Hematopoietic multipotent progenitor cell treated with erythropoietin and hydrocortisone succinate and interleukin-3 and kit ligand, for 6 days (in vitro differentiated cells): ENCODE results near the gene FCN1.
"Not testable (repeated sequence)": the region's sequence is repeated elsewhere in the genome, so short reads cannot be mapped to it uniquely, and the experiment has no call there.

Source experiments
- DNase-seq: peaks from one replicate; pipeline ENCODE4 v3.0.0-alpha.2; 2015

Gene FCN1

GRCh38 chr9:134917431-134918373, at the start of gene FCN1:
Gene FCN1 (minus strand): TSS chr9:134917912. CDS start chr9:134917871, 41 bp downstream.
- DNase-seq, result peak; percentile 22

GRCh38 chr9:134966697-134967546, 49.2 kb upstream of the FCN1 start:
- no peak for DNase-seq

- DNase-seq, result no peak
Measured at GRCh38 chr9:134966270-134966669, 48.6 kb upstream of the FCN1 start.

GRCh38 chr9:134965851-134966250, 48.1 kb upstream of the FCN1 start:
- no peak for DNase-seq

GRCh38 chr9:134965411-134965810, 47.7 kb upstream of the FCN1 start:
- DNase-seq, result no peak

GRCh38 chr9:134964271-134965055, 46.8 kb upstream of the FCN1 start:
- no peak for DNase-seq

GRCh38 chr9:134963546-134963945, 45.8 kb upstream of the FCN1 start:
- no peak for DNase-seq

- no peak for DNase-seq
Measured at GRCh38 chr9:134962973-134963364, 45.3 kb upstream of the FCN1 start.

- DNase-seq, result no peak
Measured at GRCh38 chr9:134962065-134962972, 44.6 kb upstream of the FCN1 start.

- no peak for DNase-seq
Measured at GRCh38 chr9:134961331-134962064, 43.8 kb upstream of the FCN1 start.

- DNase-seq, result no peak
Measured at GRCh38 chr9:134960701-134961181, 43.0 kb upstream of the FCN1 start.

- DNase-seq, result no peak
Measured at GRCh38 chr9:134959971-134960310, 42.2 kb upstream of the FCN1 start.

- no peak for DNase-seq
Measured at GRCh38 chr9:134959126-134959970, 41.6 kb upstream of the FCN1 start.

- DNase-seq, result no peak
Measured at GRCh38 chr9:134957945-134958227, 40.2 kb upstream of the FCN1 start.

GRCh38 chr9:134957165-134957944, 39.6 kb upstream of the FCN1 start:
- no peak for DNase-seq

GRCh38 chr9:134956387-134956786, 38.7 kb upstream of the FCN1 start:
- not testable (repeated sequence) for DNase-seq

GRCh38 chr9:134955801-134956200, 38.1 kb upstream of the FCN1 start:
- no peak for DNase-seq

GRCh38 chr9:134955156-134955555, 37.4 kb upstream of the FCN1 start:
- DNase-seq, result no peak

- no peak for DNase-seq
Measured at GRCh38 chr9:134951994-134952393, 34.3 kb upstream of the FCN1 start.
